Psoas muscle (tissue), 8 donors: ENCODE results near the gene KRT72. TPM values are rescaled to one million over a fixed set of nuclear protein-coding genes. Genes with fewer than 3 reads are reported as not detected.

Experiments
- ATAC-seq, 4 donors: fragments of 200-7000 bp; cut with Tn5 transposase; one replicate each; pipeline ENCODE4 v1.9.1; 2020; ENCODE audit warnings: moderate library complexity in 3 of 4, mild to moderate bottlenecking in 2 of 4
- DNase-seq, 2 donors: peaks; one replicate each; pipeline ENCODE4 v3.0.0-alpha.2; 2020
- H3K27ac ChIP-seq: fragments of 200-600 bp; one replicate; pipeline ENCODE4 v1.8.0; 2022
- H3K27me3 ChIP-seq, 3 donors: fragments of 200-600 bp in 1 of 3; one replicate each; pipeline versions ENCODE4 v1.6.1 to v1.8.0; 2013 to 2022; ENCODE audit warnings: low read length in 2 of 3, mild to moderate bottlenecking in 2 of 3, moderate library complexity in 1 of 3; ENCODE audit not compliant: insufficient read depth in 3 of 3
- H3K36me3 ChIP-seq, 2 donors: fragments of 200-600 bp in 1 of 2; one replicate each; pipeline versions ENCODE4 v1.6.1 to v1.8.0; 2013 to 2022; ENCODE audit warnings: low read depth in 1 of 2, mild to moderate bottlenecking in 1 of 2, moderate library complexity in 1 of 2; ENCODE audit not compliant: insufficient read depth in 1 of 2
- H3K4me1 ChIP-seq: fragments of 200-600 bp; one replicate; pipeline ENCODE4 v1.8.0; 2022
- H3K4me3 ChIP-seq: fragments of 200-600 bp; one replicate; pipeline ENCODE4 v1.8.0; 2022; ENCODE audit warnings: mild to moderate bottlenecking
- H3K9me3 ChIP-seq: fragments of 200-600 bp; one replicate; pipeline ENCODE4 v1.8.0; 2022
- CTCF ChIP-seq: fragments of 200-600 bp; IDR thresholded peaks from one replicate; pipeline ENCODE4 v1.8.0; 2022; ENCODE audit warnings: antibody characterized with exemption
- WGBS, 3 donors: extraction: QIAGEN DNeasy Blood & Tissue Kit; methylation state at CpG; one replicate each; pipeline versions ENCODE4 v1.1.6 to v1.1.7; 2013; 5-methylcytosine and 5-hydroxymethylcytosine counted together
- intact Hi-C, 2 donors: fragments of 100-400 bp; cut with DNase I; formaldehyde crosslinking; loops; one replicate each; pipeline versions ENCODE4 v1.11.0 to v1.14.2; 2022
- polyA plus RNA-seq, 3 donors: library from polyadenylated mRNA; stranded (reverse); fragments of 200-250 nt; gene quantifications; one replicate each; pipeline ENCODE4 v1.2.3, GENCODE V29; 2013
- total RNA-seq, 4 donors: library from RNA; stranded (reverse); fragmentation: NEBNext Ultra II Directional in 2 of 4; extraction: Animal tissue kit (Norgen Biotek cat#: 25700) in 2 of 4; gene quantifications; one replicate each; pipeline versions ENCODE4 v1.2.1 to v1.2.4, GENCODE V29; 2021 to 2023
- donor health status: healthy with polysubstance abuse.
- donor health status: DM: no; HTN: no; CAD: no; lungs with moderate emphysema.
- donor health status: Bipolar disorder and iron deficiency.
- donor health status: healthy.
- donor health status: DM: yes; HTN: yes; CAD: no.
- donor health status: DM: no; HTN: no; CAD: no.
- donor health status: DM: no; HTN: no; CAD: no.
- donor health status: DM: yes; HTN: yes; CAD: no.

Gene KRT72
- total and polyA plus RNA-seq, 7 donors = not detected

- no peaks in the 10 kb centered on the region for H3K9me3 ChIP-seq
- no peaks in the 10 kb centered on the region for H3K4me1 ChIP-seq
- intact Hi-C loops = loop anchor here (1.0 to 10.0 kb wide), 3 partner anchors 292 to 394 kb away; no protein-coding TSS in a partner anchor
- ATAC-seq = peak in 3 of 4 donors; percentile 46 to 61 (median 49)
- peak; percentile 51 for TF ChIP-seq CTCF
- peaks cover 0 to 4% (median 0%) of the 10 kb centered on the region in 3 donors for H3K27me3 ChIP-seq
- no peak overlapping the region for H3K27ac ChIP-seq
- H3K4me3 ChIP-seq = no peak overlapping the region
- 26 to 39% (median 31%) methylated on average over 7 of the region's 7 CpGs for WGBS, 3 donors
- H3K36me3 ChIP-seq = no peaks in the 10 kb centered on the region
- peak in 1 of 2 donors; percentile 16 for DNase-seq
Measured at GRCh38 chr12:52582971-52583456, 18.2 kb downstream of the KRT72 start.

DNA sequence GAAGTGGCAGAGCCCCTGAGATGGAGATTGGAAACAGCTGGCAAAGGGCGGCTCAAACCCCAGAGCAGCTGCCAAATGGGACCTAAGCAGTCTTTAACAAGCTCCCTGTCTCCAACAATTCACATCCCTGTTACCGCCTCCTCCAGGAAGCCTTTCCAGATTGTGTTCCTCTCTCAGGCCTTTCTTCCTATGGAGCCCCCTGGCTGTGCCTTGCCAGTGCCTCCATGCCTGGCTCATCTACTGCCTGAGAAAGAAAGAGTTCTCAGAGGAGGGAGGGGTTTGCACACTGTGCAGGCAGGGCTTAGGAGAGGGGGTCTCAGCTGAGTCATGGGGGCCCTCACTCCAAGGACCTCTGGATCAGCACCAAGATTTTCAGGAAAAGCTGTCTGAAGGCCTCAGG, 18.8 kb downstream of the KRT72 start:
- Histone ChIP-seq H3K36me3 (no peaks in the 10 kb centered on the region), H3K27me3 (peaks cover 0 to 4% (median 0%) of the 10 kb centered on the region in 3 donors), H3K27ac (no peak overlapping the region), H3K4me1 (no peaks in the 10 kb centered on the region), H3K9me3 (no peaks in the 10 kb centered on the region), H3K4me3 (no peak overlapping the region)
- intact Hi-C loops = loop anchor here (5.0 to 10.0 kb wide), 2 partner anchors 292 to 395 kb away; no protein-coding TSS in a partner anchor
- ATAC-seq (no peak), DNase-seq (no peak)
- TF ChIP-seq CTCF = no peak
- WGBS, 3 donors = 52 to 64% (median 54%) methylated on average over 2 of the region's 2 CpGs

DNA sequence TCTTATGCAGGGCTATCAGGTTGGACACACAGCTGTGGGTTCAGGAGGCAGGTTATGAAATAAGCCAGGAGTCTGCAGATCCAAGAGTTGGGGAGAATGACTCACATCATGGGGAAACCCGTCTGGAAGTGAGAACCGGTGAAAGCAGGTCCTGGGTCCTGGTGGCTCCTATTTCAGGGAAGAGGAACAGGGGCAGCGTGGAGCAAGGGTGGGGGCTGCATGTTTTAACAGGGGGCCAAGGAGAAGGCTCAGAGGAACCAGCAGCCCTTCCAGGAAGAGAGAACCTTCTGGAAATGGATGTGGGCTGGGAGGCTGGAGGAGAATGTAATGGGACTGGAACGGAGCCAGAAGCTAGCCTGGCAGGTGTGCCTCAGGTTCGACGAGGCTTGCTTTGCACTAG, 19.8 kb downstream of the KRT72 start:
- H3K36me3 ChIP-seq = no peaks in the 10 kb centered on the region
- intact Hi-C loops = loop anchor here (5.0 to 10.0 kb wide), 2 partner anchors 293 to 396 kb away; no protein-coding TSS in a partner anchor

GRCh38 chr12:52581066-52581465, 20.2 kb downstream of the KRT72 start:
- no peaks in the 10 kb centered on the region for H3K4me1 ChIP-seq
- intact Hi-C loops = loop anchor here (5.0 to 10.0 kb wide), 2 partner anchors 294 to 396 kb away; no protein-coding TSS in a partner anchor
- no peak for TF ChIP-seq CTCF
- no peak overlapping the region for H3K27ac ChIP-seq
- H3K4me3 ChIP-seq = no peak overlapping the region
- H3K27me3 ChIP-seq = peaks cover 0 to 4% (median 0%) of the 10 kb centered on the region in 3 donors
- no peaks in the 10 kb centered on the region for H3K36me3 ChIP-seq
- DNase-seq (no peak), ATAC-seq (no peak)
- no peaks in the 10 kb centered on the region for H3K9me3 ChIP-seq
- WGBS, 3 donors = 86 to 87% (median 86%) methylated on average over 6 to 7 of the region's 7 CpGs

More for the DNA sequence above, 19.8 kb downstream of the KRT72 start:
- peaks cover 0 to 4% (median 0%) of the 10 kb centered on the region in 3 donors for H3K27me3 ChIP-seq
- 54 to 59% (median 59%) methylated on average over 6 of the region's 6 CpGs for WGBS, 3 donors
- no peak overlapping the region for H3K4me3 ChIP-seq
- no peak for TF ChIP-seq CTCF
- H3K9me3 ChIP-seq = no peaks in the 10 kb centered on the region
- no peaks in the 10 kb centered on the region for H3K4me1 ChIP-seq
- DNase-seq = no peak
- no peak for ATAC-seq
- H3K27ac ChIP-seq = no peak overlapping the region
